ENCODE results near the gene POU2F2.

DNA sequence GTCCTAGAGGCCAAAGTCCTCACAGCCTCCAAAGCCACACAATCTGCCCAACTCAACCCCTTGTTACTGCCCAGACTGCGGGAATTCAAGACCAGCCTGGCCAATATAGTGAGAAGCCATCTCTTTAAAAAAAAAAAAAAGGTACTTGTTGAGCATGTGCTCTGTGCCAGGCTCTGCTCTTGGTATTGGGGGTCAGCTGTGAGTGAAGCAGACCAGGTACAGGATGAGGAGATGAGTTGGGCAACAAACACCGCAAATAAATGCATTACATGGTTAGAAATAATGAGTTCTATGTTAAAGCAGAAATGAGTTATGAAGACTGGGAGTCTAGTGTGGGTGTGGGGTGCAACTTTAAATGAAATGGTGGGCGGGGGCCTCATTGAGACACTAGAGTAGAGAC is 72.1 kb downstream of the POU2F2 start:
- TF ChIP-seq CTCF (IDR thresholded peaks at IDR 0.05) (no peak), POLR2AphosphoS5 (IDR thresholded peaks at IDR 0.05) (no peak), EP300 (IDR thresholded peaks at IDR 0.05) (no peak)

All from suprapubic skin (tissue), 4 donors.